NT2/D1 (cell line): ENCODE measurements around the gene CACNA2D3.

ENCODE experiments used
- SUZ12 ChIP-seq: IDR thresholded peaks from 2 replicates; pipeline ENCODE4 v1.6.1; 2011; ENCODE audit not compliant: insufficient read length, insufficient read depth; ENCODE audit errors: extremely low read depth
- YY1 ChIP-seq: IDR thresholded peaks from 2 replicates; pipeline ENCODE4 v1.6.1; 2011; ENCODE audit not compliant: insufficient read length, insufficient read depth
- ZNF274 ChIP-seq: IDR thresholded peaks from 2 replicates; pipeline ENCODE4 v1.6.1; 2011; ENCODE audit warnings: mild to moderate bottlenecking, low read depth, low read length

DNA sequence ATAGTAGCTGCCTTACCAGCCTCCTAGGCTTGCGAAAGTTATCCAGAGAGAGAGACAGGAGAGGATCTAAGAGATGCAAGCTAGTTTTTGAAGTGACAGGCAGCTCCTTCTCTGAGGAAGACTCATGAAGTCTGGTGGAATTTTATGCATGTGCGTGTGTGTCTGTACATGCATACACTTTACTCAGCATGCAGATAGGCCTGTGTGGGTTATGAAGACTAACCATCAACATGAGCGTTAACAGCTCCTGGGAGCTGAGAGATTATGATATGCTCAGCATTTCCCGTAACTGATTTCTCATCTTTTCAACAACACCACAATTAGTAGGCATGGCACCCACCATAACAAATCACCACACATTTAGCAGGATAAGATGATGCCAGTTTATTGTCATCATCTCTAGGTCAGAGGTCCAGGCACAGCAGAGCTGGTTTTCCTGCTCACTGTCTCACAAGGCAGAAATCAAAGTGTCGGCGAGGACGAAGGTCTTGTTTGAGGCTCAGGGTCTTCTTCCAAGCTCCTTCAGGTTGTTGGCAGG, 239.5 kb downstream of the CACNA2D3 start:
- no peak for TF ChIP-seq SUZ12
- TF ChIP-seq YY1 = no peak
- TF ChIP-seq ZNF274 = no peak
